ENCODE measurements around the gene MAD1L1.

DNA sequence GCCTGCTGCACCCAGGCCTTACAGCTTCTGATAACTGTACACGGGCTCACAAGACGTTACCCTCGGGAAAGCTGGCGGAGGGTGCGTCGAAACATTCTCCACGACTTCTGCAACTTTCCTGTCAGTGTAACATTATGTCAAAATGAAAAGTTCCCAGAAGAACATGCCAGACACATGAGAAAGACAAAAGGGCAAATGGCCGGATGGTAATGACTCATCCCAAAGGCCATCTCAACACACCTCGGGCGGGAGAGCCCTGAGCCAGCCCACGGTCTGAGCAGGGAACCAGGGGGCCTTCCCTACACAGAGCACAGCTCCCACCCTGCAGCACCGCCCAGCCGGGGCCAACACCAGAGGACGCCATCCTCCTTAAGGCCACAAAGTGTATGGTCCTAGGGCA is 118.7 kb downstream of the MAD1L1 start:
- TF ChIP-seq CTCF (IDR thresholded peaks at IDR 0.05; ENCODE audit: borderline replicate concordance, extremely low read depth, low read length, poor library complexity, severe bottlenecking): no peak
- no peak for TF ChIP-seq EZH2 (IDR thresholded peaks at IDR 0.05; ENCODE audit: borderline replicate concordance, low read depth, low read length, severe bottlenecking)

All from DND-41 (cell line).